Epithelial cell of esophagus (primary cell): ENCODE measurements around the gene CDKN1A.

Experiments used
- DNase-seq: peaks from one replicate; pipeline ENCODE4 v3.0.0; 2010; ENCODE audit warnings: low read depth
- H3K4me3 ChIP-seq: 2 replicates; pipeline ENCODE4 v1.5.1; 2011; ENCODE audit warnings: mild to moderate bottlenecking, low read length, control low read depth
- TF ChIP-seq, protein P1 (sequence below): IDR thresholded peaks from 2 replicates; pipeline ENCODE4 v1.5.1; 2011; ENCODE audit warnings: low read depth, mild to moderate bottlenecking, low read length, control low read depth, inconsistent platforms; ENCODE audit not compliant: insufficient read depth; ENCODE audit errors: missing control alignments

CDKN1A gene

DNA sequence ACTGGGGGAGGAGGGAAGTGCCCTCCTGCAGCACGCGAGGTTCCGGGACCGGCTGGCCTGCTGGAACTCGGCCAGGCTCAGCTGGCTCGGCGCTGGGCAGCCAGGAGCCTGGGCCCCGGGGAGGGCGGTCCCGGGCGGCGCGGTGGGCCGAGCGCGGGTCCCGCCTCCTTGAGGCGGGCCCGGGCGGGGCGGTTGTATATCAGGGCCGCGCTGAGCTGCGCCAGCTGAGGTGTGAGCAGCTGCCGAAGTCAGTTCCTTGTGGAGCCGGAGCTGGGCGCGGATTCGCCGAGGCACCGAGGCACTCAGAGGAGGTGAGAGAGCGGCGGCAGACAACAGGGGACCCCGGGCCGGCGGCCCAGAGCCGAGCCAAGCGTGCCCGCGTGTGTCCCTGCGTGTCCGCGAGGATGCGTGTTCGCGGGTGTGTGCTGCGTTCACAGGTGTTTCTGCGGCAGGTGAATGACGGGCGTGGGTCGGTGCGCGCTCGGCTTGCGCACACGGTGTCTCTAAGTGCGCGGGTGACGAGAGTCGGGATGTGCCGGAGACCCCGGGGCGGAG lies at the start of gene CDKN1A:
TSS of gene CDKN1A (plus strand) at position 227 of the 555 bp plus-strand sequence. CDS start 5,388 bp downstream, outside the sequence.
- TF ChIP-seq, protein P1, sequence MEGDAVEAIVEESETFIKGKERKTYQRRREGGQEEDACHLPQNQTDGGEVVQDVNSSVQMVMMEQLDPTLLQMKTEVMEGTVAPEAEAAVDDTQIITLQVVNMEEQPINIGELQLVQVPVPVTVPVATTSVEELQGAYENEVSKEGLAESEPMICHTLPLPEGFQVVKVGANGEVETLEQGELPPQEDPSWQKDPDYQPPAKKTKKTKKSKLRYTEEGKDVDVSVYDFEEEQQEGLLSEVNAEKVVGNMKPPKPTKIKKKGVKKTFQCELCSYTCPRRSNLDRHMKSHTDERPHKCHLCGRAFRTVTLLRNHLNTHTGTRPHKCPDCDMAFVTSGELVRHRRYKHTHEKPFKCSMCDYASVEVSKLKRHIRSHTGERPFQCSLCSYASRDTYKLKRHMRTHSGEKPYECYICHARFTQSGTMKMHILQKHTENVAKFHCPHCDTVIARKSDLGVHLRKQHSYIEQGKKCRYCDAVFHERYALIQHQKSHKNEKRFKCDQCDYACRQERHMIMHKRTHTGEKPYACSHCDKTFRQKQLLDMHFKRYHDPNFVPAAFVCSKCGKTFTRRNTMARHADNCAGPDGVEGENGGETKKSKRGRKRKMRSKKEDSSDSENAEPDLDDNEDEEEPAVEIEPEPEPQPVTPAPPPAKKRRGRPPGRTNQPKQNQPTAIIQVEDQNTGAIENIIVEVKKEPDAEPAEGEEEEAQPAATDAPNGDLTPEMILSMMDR, result no peak
- DNase-seq, result peak; percentile 91
- H3K4me3 ChIP-seq, result peak within 1 kb of the TSS; percentile 94

DNA sequence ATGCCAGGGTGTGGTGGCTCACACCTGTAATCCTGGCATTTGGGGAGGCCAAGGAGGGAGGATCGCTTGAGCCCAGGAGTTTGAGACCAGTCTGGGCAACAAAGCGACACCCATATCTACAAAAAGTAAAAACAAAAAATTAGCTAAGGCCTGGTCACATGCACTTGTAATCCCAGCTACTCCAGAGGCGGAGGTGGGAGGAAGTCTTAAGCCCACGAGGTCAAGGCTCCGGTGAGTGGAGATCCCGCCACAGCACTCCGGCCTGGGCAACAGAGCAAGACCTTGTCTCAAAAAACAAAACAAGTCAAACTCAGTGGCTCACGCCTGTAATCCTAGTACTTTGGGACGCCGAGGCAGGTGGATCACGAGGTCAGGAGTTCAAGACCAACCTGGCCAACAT lies 48.7 kb upstream of the CDKN1A start:
- TF ChIP-seq, protein P1, result no peak
- no peak overlapping the region for H3K4me3 ChIP-seq

DNA sequence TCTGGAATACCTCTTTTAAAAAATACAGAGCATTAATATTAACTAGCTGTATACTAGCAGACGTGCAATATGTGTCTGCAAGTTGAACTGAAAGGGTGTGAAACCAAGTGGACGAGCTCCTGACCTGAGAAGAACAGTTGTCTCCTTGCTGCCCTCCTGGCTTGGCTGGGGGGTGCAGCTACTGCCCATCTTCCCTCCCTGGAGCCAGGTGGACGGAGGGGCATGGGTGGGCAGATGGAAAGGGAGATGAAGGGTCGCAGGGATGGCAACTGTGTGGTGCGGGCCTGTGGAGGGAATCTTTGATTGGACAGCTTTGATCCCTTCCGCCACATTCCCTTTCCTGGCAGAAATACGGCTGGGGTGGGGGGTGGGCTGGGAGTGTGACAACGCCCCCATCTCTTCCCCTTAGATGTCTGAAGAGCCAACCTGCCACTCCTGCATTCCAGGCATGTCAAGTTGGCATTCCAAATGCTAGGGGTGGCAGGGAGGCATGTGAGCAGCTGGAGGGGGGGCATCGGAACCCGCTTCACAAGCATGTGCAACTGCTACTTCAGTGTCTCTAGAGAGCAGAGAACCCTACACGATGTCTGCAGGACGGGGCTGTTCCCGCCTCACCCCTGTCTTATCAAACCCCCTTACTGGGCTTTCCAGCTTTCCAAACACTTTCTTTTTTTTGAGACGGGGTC lies 47.0 kb upstream of the CDKN1A start:
- TF ChIP-seq, protein P1, result no peak
- H3K4me3 ChIP-seq, result no peak overlapping the region
- no peak for DNase-seq

More for the DNA sequence above, 48.7 kb upstream of the CDKN1A start:
- no peak for DNase-seq

DNA sequence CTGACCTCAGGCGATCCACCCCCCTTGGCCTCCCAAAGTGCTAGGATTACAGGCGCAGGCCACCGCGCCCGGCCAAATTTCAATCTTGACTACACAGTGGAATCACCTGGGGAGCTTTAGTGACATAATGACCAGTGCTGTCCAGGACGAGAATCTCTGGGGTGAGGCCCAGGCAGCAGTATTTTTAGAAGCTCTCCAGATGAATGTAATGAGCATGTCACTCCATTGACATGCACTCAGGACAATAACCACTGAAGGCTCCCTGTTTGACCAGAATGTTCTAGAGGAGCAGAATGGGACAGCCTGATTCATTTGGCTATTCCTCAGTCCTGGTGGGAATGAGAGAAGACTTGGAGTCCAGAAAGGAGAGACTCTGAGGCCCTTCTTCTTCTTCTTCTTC lies 45.1 kb upstream of the CDKN1A start:
- TF ChIP-seq, protein P1, result no peak
- H3K4me3 ChIP-seq, result no peak overlapping the region
- no peak for DNase-seq

DNA sequence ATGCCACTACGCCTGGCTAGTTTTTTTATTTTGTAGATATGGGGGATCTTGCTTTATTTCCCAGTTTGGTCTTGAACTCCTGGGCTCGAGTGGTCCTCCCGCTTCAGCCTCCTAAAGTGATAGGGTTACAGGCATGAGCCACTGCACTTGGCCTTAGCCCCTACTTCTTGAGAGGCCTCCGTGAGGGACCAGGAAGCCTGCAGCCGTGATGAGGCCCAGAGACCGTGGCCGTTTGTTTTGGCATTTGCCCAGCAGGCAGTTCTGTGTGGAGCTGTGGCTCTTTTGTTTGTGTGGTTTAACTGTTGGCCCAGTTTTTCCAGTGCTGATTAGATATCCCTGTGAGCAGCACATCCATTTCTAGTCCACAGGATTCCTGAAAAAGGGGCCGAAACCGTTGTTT lies 44.6 kb upstream of the CDKN1A start:
- no peak for DNase-seq
- TF ChIP-seq, protein P1, result no peak

DNA sequence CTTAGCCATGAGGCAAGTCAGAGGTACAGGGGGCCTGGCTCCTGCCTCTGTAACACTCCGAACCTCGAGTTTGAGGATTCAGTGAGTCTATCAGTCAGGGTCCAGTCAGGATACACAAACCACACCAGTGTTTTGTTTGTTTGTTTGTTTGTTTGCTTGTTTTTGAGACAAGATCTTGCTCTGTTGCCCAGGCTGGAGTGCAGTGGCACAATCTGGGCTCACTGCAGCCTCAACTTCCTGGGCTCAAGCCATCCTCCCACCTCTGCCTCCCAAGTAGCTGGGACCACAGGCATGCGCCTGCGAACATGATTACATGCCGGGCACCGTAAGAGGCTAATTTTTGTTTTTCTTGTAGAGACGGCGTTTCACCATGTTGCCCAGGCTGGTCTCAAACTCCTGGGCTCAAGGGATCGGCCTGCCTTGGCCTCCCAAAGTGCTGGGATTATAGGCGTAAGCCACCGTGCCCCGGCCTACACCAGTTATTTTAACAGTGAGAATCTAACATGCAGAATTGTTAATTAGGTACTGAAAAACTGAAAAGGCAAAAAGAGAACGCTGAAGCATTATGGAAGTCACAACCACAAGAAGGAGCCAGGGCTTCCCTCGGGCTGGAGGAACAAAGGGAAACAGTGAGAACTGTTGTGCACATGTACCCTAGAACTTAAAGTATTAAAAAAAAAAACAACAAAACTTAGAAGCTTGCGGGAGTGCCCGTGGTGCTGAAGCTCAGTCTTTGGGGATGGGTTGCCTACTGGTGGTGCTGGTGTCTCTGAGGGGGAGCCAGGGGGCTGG lies 44.0 kb upstream of the CDKN1A start:
- no peak overlapping the region for H3K4me3 ChIP-seq
- TF ChIP-seq, protein P1, result no peak
- no peak for DNase-seq

More for the DNA sequence above, 44.6 kb upstream of the CDKN1A start:
- no peak overlapping the region for H3K4me3 ChIP-seq
